Caco-2 (cell line): ENCODE measurements around the gene FARP1. TPM values are rescaled to one million over a fixed set of nuclear protein-coding genes. Genes with fewer than 3 reads are reported as not detected.

Experiments used
- BruUV-seq: library from RNA; stranded (reverse); fragments of 400-500 nt; replicated peaks from 2 replicates; lab custom pipeline; 2021; lab: Mats Ljungman, UMichigan
- CTCF ChIA-PET: fragments of 300-600 bp; sonication (Branson Sonifier 250); formaldehyde crosslinking; loops from one replicate; lab custom pipeline; 2022; ENCODE audit warnings: antibody characterized with exemption; lab: Charles Lee
- POLR2A ChIA-PET: fragments of 300-600 bp; sonication (Branson Sonifier 250); formaldehyde crosslinking; loops from one replicate; lab custom pipeline; 2022; ENCODE audit warnings: antibody characterized with exemption; lab: Charles Lee
- DNase-seq, 2 experiments: peaks; one replicate each; pipeline versions ENCODE4 v3.0.0 to v3.0.0-alpha.2; 2020 to 2022
- H3K27me3 ChIP-seq: replicated peaks from 2 replicates; pipeline ENCODE4 v1.6.0; 2011; ENCODE audit warnings: low read length; ENCODE audit not compliant: control insufficient read depth, insufficient read depth
- H3K36me3 ChIP-seq: 2 replicates; pipeline ENCODE4 v1.5.1; 2011; ENCODE audit warnings: low read length; ENCODE audit not compliant: control insufficient read depth, insufficient read depth
- H3K4me1 ChIP-seq: fragments of 250-450 bp; sonication (Bioruptor Pico); 2 replicates; pipeline ENCODE4 v1.5.1; 2020; ENCODE audit warnings: mild to moderate bottlenecking
- H3K4me3 ChIP-seq: 2 replicates; pipeline ENCODE4 v1.5.1; 2011; ENCODE audit warnings: low read depth, mild to moderate bottlenecking, control low read depth, low read length
- H3K9me3 ChIP-seq: fragments of 250-450 bp; sonication (Bioruptor Pico); 2 replicates; pipeline ENCODE4 v1.5.1; 2020; ENCODE audit warnings: mild to moderate bottlenecking, moderate library complexity
- H3K27ac Mint-ChIP-seq: one replicate; pipeline ENCODE4 v1.8.0; 2022; ENCODE audit warnings: mixed read lengths; ENCODE audit not compliant: unreplicated experiment
- H3K27me3 Mint-ChIP-seq: one replicate; pipeline ENCODE4 v1.8.0; 2022; ENCODE audit warnings: mixed read lengths; ENCODE audit not compliant: insufficient read depth, unreplicated experiment
- H3K36me3 Mint-ChIP-seq: one replicate; pipeline ENCODE4 v1.8.0; 2022; ENCODE audit warnings: mild to moderate bottlenecking, mixed read lengths; ENCODE audit not compliant: insufficient read depth, unreplicated experiment
- H3K4me1 Mint-ChIP-seq: one replicate; pipeline ENCODE4 v1.8.0; 2022; ENCODE audit warnings: low read depth, mixed read lengths; ENCODE audit not compliant: unreplicated experiment
- H3K4me3 Mint-ChIP-seq: one replicate; pipeline ENCODE4 v1.8.0; 2022; ENCODE audit warnings: mild to moderate bottlenecking, moderate library complexity, mixed read lengths; ENCODE audit not compliant: unreplicated experiment
- H3K9me3 Mint-ChIP-seq: one replicate; pipeline ENCODE4 v1.8.0; 2022; ENCODE audit warnings: mixed read lengths; ENCODE audit not compliant: unreplicated experiment
- CTCF ChIP-seq, 2 experiments: fragments of 200-600 bp in 1 of 2; IDR thresholded peaks; 1 replicate in 1 of 2; 2 replicates in 1 of 2; pipeline versions ENCODE4 v1.5.1 to v1.8.0; 2011 to 2022; ENCODE audit warnings: antibody characterized with exemption in 1 of 2, control low read depth in 1 of 2, inconsistent platforms in 1 of 2, low read depth in 1 of 2, low read length in 1 of 2, mild to moderate bottlenecking in 1 of 2, moderate library complexity in 1 of 2; ENCODE audit not compliant: insufficient read depth in 1 of 2, severe bottlenecking in 1 of 2, unreplicated experiment in 1 of 2
- intact Hi-C: fragments of 100-400 bp; cut with micrococcal nuclease; formaldehyde crosslinking; loops from one replicate; pipeline ENCODE4 v1.10.0; 2022; ENCODE audit not compliant: unreplicated experiment
- total RNA-seq: library from RNA; stranded (reverse); gene quantifications from 2 replicates; pipeline ENCODE4 v1.2.3, GENCODE V29; 2022

Gene FARP1
- total RNA-seq, 1 experiment from 2014 or later, result 189 TPM

DNA sequence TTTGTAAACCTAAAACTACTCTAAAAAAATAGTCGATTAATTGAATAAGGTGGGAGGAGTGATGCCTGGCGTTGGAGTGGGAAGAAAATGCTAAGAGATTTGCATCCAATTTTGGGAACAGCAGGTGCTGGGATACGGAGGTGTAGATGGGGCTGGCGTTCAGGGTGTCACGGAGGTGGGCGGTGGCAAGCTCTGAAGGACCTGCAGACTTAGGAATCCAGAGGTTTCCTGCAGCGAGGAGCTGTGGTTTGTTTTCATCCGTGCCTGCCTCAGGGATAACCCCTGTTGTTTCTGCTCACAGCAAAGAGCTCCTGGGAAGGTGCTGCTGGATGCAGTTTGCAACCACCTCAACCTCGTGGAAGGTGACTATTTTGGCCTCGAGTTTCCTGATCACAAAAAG lies 200.6 kb downstream of the FARP1 start:
- Mint-ChIP-seq H3K36me3 (peaks cover 38% of the 10 kb centered on the region), H3K4me3 (no peak overlapping the region), H3K4me1 (peaks cover under 1% of the 10 kb centered on the region), H3K27ac (no peak overlapping the region), H3K27me3 (no peaks in the 10 kb centered on the region), H3K9me3 (no peaks in the 10 kb centered on the region)
- intact Hi-C loops, result no loop called here
- TF ChIP-seq CTCF (IDR thresholded peaks at IDR 0.05; ENCODE audit: insufficient read depth in 1 of 2, low read depth in 1 of 2, low read length in 1 of 2, severe bottlenecking in 1 of 2, unreplicated experiment in 1 of 2), result no peak
- Histone ChIP-seq H3K36me3 (no peaks in the 10 kb centered on the region; the same call in 1 of the 2 replicates), H3K4me3 (no peak overlapping the region), H3K9me3 (no peaks in the 10 kb centered on the region), H3K4me1 (no peaks in the 10 kb centered on the region), H3K27me3 (no peaks in the 10 kb centered on the region)
- CTCF ChIA-PET, result no interaction called here
- no TSS peak for BruUV-seq
- POLR2A ChIA-PET, result interaction anchor here (0.6 kb wide), 1 partner anchor 225 kb away, joined by 3 read pairs; no protein-coding TSS in a partner anchor
- DNase-seq, result no peak

DNA sequence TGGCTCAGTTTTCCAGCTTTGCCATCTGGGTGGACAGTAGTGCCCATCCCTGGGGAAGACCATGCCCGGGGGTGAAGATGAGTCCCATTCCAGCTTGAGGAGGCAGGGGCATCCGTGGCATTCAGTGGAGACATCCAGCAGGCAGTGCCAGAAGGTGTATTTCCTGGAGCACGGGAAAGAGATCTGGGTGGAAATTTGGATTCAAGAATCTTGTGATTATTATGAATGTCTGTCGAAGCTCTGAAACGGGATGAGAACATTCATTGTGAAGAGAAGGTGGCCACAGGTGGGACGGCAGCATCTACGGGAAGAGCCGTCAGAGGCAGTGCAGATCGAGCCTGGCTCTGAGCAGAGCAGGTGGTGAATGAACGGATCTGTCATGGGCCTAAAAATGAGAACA lies 201.5 kb downstream of the FARP1 start:
- TF ChIP-seq CTCF (IDR thresholded peaks at IDR 0.05; ENCODE audit: insufficient read depth in 1 of 2, low read depth in 1 of 2, low read length in 1 of 2, severe bottlenecking in 1 of 2, unreplicated experiment in 1 of 2), result no peak
- Mint-ChIP-seq H3K27ac (no peak overlapping the region), H3K27me3 (no peaks in the 10 kb centered on the region), H3K36me3 (peaks cover 43% of the 10 kb centered on the region), H3K4me3 (no peak overlapping the region), H3K4me1 (no peaks in the 10 kb centered on the region), H3K9me3 (no peaks in the 10 kb centered on the region)
- no peak for DNase-seq
- Histone ChIP-seq H3K4me3 (no peak overlapping the region), H3K9me3 (no peaks in the 10 kb centered on the region), H3K36me3 (no peaks in the 10 kb centered on the region), H3K4me1 (no peaks in the 10 kb centered on the region), H3K27me3 (no peaks in the 10 kb centered on the region)
- POLR2A ChIA-PET, result no interaction called here
- CTCF ChIA-PET, result interaction anchor here (0.6 kb wide), 1 partner anchor 24 kb away, joined by 3 read pairs; no protein-coding TSS in a partner anchor
- intact Hi-C loops, result no loop called here
- no TSS peak for BruUV-seq

DNA sequence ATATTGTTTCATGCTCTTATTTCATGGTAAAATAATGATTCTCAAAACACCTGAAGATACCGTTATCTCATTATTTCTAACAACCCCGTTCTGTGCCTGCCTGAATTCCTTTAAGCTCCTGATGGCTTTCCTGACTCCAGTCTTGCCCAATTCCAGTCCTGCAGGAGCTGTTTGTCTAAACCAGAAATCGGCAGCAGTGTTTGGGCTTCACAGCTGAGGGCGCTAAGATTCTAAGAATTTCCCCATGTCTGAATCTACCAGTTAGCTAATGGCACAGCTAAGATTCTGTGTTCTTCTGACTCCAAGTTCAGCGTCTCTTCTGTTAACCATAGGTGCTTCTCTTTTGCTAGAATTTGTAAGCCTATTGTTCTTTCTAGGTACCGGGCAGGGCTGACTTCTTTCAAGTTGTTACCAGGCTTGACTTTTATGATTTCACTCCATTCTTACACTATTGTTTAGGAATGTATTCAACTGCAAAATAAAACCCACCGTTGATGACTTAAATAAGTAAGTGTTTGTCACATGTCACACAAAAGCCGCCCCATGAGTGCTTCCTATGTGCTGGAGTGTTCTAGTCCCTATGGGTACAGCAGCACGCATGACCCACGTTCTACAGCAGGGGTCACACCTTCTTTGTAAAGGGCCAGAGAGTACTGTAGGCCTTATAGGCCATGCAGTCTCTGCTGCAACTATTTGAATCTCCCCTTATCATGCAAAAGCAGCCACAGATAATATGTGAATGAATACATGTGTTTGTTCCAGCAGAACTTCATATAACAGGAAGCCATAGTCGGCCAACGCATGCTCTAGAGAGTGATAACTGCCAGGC lies 202.4 kb downstream of the FARP1 start:
- BruUV-seq, result TSS peak; percentile 9
- POLR2A ChIA-PET, result no interaction called here
- intact Hi-C loops, result no loop called here

More for the DNA sequence above, 202.4 kb downstream of the FARP1 start:
- Mint-ChIP-seq H3K4me3 (no peak overlapping the region), H3K4me1 (no peaks in the 10 kb centered on the region), H3K27me3 (no peaks in the 10 kb centered on the region), H3K36me3 (peaks cover 48% of the 10 kb centered on the region), H3K27ac (no peak overlapping the region), H3K9me3 (no peaks in the 10 kb centered on the region)
- H3K27me3 ChIP-seq, result no peaks in the 10 kb centered on the region
- peak in 1 of 2 experiments; percentile 16 for TF ChIP-seq CTCF (IDR thresholded peaks at IDR 0.05; ENCODE audit: insufficient read depth in 1 of 2, low read depth in 1 of 2, low read length in 1 of 2, severe bottlenecking in 1 of 2, unreplicated experiment in 1 of 2)
- H3K9me3 ChIP-seq, result no peaks in the 10 kb centered on the region
- H3K4me1 ChIP-seq, result no peaks in the 10 kb centered on the region
- no peak for DNase-seq
- no peak overlapping the region for H3K4me3 ChIP-seq
- CTCF ChIA-PET, result interaction anchor here (0.6 kb wide), 1 partner anchor 25 kb away, joined by 3 read pairs; no protein-coding TSS in a partner anchor
- no peaks in the 10 kb centered on the region; the same call in 1 of the 2 replicates for H3K36me3 ChIP-seq
